ENCODE measurements around the gene KLHL17.

Gene KLHL17

GRCh38 chr1:960363-961131 lies at the start of gene KLHL17:
Gene KLHL17 (plus strand): TSS chr1:960584. CDS start chr1:960694, 110 bp downstream.
- peak; percentile 69 to 84 for DNase-seq

- DNase-seq, result no peak
Observed at GRCh38 chr1:910881-911721, 49.3 kb upstream of the KLHL17 start.

- no peak for DNase-seq
Observed at GRCh38 chr1:911875-912739, 48.3 kb upstream of the KLHL17 start.

GRCh38 chr1:912740-913301 lies 47.6 kb upstream of the KLHL17 start:
- DNase-seq, result no peak

GRCh38 chr1:913491-914130 lies 46.8 kb upstream of the KLHL17 start:
- DNase-seq, result no peak

- no peak for DNase-seq
Observed at GRCh38 chr1:914131-914890, 46.1 kb upstream of the KLHL17 start.

GRCh38 chr1:914891-915280 lies 45.5 kb upstream of the KLHL17 start:
- no peak for DNase-seq

GRCh38 chr1:915295-916172 lies 44.9 kb upstream of the KLHL17 start:
- no peak for DNase-seq

- DNase-seq, result no peak
Observed at GRCh38 chr1:916173-917075, 44.0 kb upstream of the KLHL17 start.

- no peak for DNase-seq
Observed at GRCh38 chr1:917076-917459, 43.3 kb upstream of the KLHL17 start.

GRCh38 chr1:917466-918091 lies 42.8 kb upstream of the KLHL17 start:
- no peak for DNase-seq

- DNase-seq, result no peak
Observed at GRCh38 chr1:918353-918752, 42.0 kb upstream of the KLHL17 start.

- DNase-seq, result no peak
Observed at GRCh38 chr1:918843-919242, 41.5 kb upstream of the KLHL17 start.

GRCh38 chr1:919271-919872 lies 41.0 kb upstream of the KLHL17 start:
- DNase-seq, result no peak

- DNase-seq, result no peak
Observed at GRCh38 chr1:920010-920409, 40.4 kb upstream of the KLHL17 start.

- DNase-seq, result no peak
Observed at GRCh38 chr1:920521-920920, 39.9 kb upstream of the KLHL17 start.

GRCh38 chr1:921011-921837 lies 39.2 kb upstream of the KLHL17 start:
- peak; percentile 16 to 47 for DNase-seq

Measured in CD4-positive, alpha-beta T cell treated with Interferon alpha-2 for 1 hour (primary cell).